GM19239 (cell line): Measurements from ENCODE around the gene STON1.
"Not testable (repeated sequence)": the region's sequence is repeated elsewhere in the genome, so short reads cannot be mapped to it uniquely, and the experiment has no call there.

Experiments used
- DNase-seq: peaks from one replicate; pipeline ENCODE4 v3.0.0; 2011; ENCODE audit warnings: low spot score; ENCODE audit not compliant: insufficient read length
- FAIRE-seq: peaks from 2 replicates; lab custom pipeline; 2011; peaks lifted over from hg19 to GRCh38; lab: Jason Lieb, UNC

Gene STON1, protein sequence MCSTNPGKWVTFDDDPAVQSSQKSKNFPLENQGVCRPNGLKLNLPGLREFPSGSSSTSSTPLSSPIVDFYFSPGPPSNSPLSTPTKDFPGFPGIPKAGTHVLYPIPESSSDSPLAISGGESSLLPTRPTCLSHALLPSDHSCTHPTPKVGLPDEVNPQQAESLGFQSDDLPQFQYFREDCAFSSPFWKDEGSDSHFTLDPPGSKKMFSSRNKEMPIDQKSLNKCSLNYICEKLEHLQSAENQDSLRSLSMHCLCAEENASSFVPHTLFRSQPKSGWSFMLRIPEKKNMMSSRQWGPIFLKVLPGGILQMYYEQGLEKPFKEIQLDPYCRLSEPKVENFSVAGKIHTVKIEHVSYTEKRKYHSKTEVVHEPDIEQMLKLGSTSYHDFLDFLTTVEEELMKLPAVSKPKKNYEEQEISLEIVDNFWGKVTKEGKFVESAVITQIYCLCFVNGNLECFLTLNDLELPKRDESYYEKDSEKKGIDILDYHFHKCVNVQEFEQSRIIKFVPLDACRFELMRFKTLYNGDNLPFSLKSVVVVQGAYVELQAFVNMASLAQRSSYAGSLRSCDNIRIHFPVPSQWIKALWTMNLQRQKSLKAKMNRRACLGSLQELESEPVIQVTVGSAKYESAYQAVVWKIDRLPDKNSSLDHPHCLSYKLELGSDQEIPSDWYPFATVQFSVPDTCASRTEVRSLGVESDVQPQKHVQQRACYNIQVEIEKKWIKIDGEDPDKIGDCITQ

GRCh38 chr2:48530033-48530811, at the start of gene STON1:
STON1 (plus strand) TSS chr2:48530154; CDS start chr2:48580634, 50,480 bp downstream.
- DNase-seq: peak; percentile 24
- FAIRE-seq: no peak

DNA sequence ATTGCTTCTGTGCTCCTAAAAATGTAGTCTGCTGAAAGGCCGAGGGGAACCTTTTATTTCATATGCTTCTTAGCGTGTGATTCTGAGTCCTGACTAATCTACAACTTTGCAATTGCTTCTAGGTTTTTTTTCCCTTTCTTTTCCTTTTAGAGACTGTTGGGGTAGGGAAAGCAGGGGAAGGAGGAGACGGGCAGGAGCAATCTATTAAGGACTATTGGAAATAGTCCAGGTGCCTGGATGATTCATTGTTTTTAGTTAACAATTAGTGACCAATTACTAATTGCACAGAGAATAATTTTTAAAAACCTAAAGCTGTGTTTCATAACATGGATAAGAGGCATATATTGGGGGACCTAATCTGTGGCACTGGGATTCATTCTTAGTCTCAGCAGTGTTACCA, 49.4 kb upstream of the STON1 start:
- FAIRE-seq: no peak
- no peak for DNase-seq

GRCh38 chr2:48482313-48482712, 47.6 kb upstream of the STON1 start:
- no peak for FAIRE-seq

DNA sequence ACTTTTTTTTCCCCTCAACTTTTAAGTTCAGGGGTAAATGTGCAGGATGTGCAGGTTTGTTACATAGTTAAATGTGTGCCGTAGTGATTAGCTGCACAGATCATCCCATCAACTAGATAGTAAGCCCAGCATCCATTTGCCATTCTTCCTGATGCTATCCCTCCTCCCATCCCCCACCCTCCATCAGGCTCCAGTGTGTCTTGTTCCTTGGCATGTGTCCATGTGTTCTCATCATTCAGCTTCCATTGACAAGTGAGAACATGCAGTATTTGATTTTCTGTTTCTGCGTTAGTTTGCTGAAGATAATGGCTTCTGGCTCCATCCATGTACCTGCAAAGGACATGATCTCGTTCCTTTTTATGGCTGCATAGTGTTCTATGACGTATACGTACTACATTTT, 47.2 kb upstream of the STON1 start:
- FAIRE-seq (no peak), DNase-seq (no peak)

More at GRCh38 chr2:48482313-48482712, 47.6 kb upstream of the STON1 start:
- DNase-seq: no peak

DNA sequence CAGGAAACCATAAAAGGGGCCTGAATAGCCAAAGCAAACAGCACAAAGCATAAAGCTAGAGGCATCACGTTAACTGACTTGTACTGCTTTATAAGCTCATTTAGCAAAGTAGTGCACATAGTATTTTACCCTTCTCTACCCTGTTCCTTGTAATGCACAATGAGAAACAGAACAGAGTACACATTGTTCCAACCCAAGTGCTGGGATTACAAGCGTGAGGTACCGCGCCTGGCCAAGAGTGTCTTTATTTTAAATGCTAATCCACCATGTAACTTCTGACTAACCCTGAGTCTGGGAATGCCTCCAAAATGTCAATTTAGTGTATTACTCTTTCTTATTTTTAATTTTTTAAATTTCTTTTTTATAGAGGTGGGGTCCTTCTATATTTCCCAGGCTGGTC, 46.4 kb upstream of the STON1 start:
- FAIRE-seq: no peak
- no peak for DNase-seq

GRCh38 chr2:48483916-48484315, 46.0 kb upstream of the STON1 start:
- FAIRE-seq (no peak), DNase-seq (no peak)

DNA sequence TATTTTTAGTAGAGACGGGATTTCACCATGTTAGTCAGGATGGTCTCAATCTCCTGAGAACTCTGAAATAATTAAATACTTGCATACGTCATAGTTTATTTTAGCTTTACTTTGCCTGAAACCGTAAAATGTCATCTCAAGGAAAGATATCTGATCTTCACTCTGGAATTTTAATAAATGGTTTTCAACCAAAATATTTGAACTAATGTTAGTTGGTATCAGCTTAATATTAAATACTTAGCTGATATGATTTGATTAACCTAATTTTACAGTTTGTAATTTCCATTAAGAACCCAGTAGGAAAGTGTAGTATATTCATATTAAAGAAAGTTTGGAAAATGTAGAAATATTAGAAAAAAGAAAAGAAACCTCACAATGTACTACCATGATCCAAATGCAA, 41.4 kb upstream of the STON1 start:
- FAIRE-seq: no peak
- no peak for DNase-seq

DNA sequence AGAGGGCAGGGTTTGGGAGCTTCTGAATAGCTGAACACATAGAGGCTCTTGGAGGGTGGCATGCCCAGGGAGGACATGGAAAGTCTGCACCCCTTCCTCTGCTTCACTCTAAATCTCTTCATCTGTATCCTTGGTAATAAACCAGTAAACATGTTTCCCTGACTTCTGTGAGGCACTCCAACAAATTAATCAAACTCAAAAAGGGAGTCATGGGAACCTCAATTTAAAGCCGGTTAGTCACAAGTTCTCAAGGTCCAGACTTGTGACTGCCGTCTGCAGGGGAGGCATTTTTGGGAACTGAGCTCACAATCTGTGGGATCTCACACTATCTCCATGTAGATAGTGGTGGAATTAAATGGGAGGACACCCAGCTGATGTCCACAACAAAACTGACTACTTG, 33.1 kb upstream of the STON1 start:
- DNase-seq (no peak), FAIRE-seq (no peak)

DNA sequence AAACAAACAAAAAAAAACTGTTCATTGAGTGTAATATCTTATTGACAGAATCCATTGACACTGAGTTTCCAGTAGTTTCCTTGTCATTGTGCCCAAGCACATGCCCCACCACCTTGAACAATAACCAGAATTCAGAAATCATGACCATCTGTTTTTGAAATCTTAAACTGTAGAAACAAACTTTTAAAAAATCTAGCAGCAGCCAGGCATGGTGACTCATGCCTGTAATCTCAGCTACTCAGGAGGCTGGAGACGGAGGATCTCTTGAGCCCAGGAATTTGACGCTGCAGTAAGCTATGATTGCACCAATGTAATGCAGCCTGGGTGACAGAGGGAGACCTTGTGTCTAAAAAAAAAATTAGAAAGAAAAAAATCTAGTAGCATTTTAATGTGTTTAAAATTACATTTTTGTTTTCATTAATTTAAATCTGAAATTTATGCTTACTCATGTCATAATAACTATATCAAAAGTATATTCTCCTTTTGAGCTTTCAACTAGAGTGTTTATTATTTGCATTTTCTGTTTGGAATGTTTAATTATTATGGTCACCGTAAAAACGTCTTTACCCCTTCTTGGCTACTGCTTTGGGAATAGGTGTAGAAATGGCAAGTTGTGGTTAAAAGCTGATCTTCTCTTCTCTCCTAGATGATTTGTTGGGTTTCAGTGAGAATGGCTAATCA, 25.2 kb upstream of the STON1 start:
- FAIRE-seq (no peak), DNase-seq (no peak)

DNA sequence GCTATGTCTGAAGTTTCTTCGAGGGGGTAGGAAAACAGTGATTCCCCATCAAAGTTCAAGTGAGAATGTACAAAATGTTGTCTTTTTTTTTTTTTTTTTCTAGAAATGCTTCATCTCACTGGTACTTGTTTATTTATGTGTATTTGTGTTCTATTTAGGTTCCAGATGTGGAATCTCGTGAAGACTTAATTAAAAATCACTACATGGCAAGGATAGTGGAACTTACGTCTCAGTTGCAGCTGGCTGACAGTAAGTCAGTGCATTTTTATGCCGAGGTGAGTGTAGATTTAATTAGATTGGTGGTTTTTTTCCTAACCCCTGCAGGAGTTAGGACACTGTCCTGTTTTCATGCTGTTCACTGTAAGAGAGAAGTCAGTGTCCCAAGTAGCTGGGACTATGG, 22.8 kb upstream of the STON1 start:
- DNase-seq (no peak), FAIRE-seq (no peak)

GRCh38 chr2:48508461-48509124, 21.4 kb upstream of the STON1 start:
- DNase-seq (no peak), FAIRE-seq (no peak)

GRCh38 chr2:48510329-48510728, 19.6 kb upstream of the STON1 start:
- FAIRE-seq (peak; percentile 14), DNase-seq (no peak)

DNA sequence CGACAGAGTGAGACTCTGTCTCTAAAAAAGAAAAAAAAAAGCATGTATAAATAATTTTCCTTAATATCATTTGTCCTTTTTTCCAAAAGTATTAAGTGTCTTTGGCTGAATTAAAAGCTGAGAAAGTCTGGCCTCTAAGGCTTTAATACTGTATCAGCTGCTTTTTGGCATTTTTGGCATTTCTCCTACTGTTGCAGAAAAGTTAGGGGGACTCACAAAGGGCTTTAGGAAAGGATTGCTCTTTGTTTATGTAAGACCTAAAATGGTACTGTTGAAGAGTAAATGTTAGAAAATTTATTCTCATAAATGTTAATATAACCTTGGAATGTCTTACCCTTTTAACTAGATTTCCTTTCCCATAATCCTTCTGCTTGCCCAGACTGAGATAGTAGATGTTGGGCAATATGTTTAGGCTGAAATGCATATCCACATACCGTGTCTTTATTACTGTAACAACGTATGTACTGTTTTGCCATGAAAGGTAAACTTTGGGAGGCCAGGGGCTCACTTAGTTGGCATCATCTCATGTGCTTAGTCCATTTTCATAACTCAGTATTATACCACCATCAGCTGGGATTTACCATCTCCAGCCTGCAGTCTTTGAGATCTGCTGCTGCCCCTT, 18.0 kb upstream of the STON1 start:
- no peak for FAIRE-seq

GRCh38 chr2:48512571-48512970, 17.4 kb upstream of the STON1 start:
- FAIRE-seq: no peak
- no peak for DNase-seq

More for the DNA sequence above, 18.0 kb upstream of the STON1 start:
- no peak for DNase-seq

DNA sequence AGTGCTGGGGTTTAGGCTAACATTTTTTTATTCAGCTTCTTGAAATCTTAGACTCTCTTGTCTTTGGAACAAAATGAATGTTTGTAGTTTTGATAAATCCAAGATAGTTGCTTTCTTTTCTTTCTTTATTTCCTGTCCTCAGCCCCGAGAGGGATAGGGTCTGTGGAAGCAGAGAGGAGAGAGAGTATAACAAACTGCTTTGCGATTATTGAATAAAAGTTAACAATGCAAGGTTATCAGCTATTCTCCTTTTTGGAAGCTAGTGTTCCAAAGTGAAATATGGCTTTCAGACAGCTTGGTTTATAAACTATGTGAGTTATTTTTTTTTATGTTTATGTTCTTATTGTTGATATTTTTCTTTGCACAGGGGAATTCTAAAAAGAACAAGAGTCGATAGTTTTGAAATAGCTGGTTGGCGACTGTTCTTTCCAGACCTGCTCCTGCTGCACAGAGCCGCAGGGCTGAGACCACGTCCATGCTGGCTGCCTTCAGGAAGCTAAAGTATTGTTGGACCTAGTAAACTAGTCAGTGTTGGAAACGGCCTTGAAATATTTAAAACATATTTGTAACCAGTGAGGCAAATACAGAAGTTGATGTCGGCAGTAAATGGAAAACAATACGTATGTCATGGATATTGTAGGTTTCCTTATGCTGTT, 15.5 kb upstream of the STON1 start:
- no peak for DNase-seq
- no peak for FAIRE-seq

- no peak for DNase-seq
These were observed 14.4 kb upstream of the STON1 start for GRCh38 chr2:48515513-48515985.

DNA sequence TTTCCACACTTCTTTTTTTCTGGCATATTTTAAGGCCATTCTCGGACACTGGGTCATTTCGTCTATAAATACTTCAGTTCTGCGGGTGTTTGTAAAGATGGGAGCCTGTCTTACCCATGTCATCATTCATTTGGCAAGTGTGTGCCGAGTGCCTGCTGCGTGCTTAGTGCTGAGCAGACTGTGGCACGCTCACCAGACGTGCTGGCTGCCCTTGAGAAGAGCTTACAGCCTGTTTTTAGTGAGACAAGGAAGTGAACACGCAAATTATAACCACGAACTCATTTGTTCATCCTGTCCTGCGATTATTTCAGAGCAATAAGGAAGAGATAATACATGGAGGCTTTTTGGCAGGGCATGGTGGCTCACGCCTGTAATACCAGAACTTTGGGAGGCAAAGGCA, 10.4 kb upstream of the STON1 start:
- FAIRE-seq: no peak
- DNase-seq: no peak

More at GRCh38 chr2:48515513-48515985, 14.4 kb upstream of the STON1 start:
- FAIRE-seq: no peak

DNA sequence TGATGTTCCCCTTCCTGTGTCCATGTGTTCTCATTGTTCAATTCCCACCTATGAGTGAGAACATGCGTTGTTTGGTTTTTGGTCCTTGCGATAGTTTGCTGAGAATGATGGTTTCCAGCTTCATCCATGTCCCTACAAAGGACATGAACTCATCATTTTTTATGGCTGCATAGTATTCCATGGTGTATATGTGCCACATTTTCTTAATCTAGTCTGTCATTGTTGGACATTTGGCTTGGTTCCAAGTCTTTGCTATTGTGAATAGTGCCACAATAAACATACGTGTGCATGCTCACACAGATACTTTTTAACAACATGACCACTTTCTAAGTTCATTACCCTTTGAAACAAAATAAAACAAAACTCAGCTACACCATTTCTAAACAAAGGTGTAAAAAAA, 5.2 kb upstream of the STON1 start:
- not testable (repeated sequence) for DNase-seq, FAIRE-seq
